Heart left ventricle (tissue), 13 donors: ENCODE results near the gene CAPN2.

Source experiments
- POLR2A ChIP-seq, 2 donors: fragments of 450-650 bp; IDR thresholded peaks; one replicate each; pipeline ENCODE4 v1.6.1; 2017; ENCODE audit warnings: antibody characterized with exemption in 2 of 2, mild to moderate bottlenecking in 2 of 2, moderate library complexity in 2 of 2
- TF ChIP-seq, protein P1 (sequence below), 12 donors: fragments of 200-600 bp; sonication (generic) in 4 of 12; IDR thresholded peaks; one replicate each; pipeline versions ENCODE4 v1.5.0 to v1.8.0; 2018 to 2022; ENCODE audit warnings: antibody characterized with exemption in 12 of 12, mild to moderate bottlenecking in 5 of 12
- donor health status: ischemic (EF 13 %, LVEDD 7.1; RV severe dilation, severe dysfunction).
- donor health status: DM: no; HTN: yes; CAD: no.
- donor health status: DM: no; HTN: no; CAD: no.
- donor health status: ischemic (EF 25% LVEDD 6.9; RV normal size, moderate dysfunction).
- donor health status: ischemic (EF 25% LVEDD 5.7; RV mildly dilated, moderate dysfunction).
- donor health status: ischemic (EF 35%, LVEDD 5.7; RV mildly dilated, moderate dysfunction).
- donor health status: nonischemic (EF 11% LVEDD 7.7; RV severe dilation, severe dysfunction).
- donor health status: DM: yes; HTN: yes; CAD: no.
- donor health status: PGD.
- donor health status: ischemic (EF 29% LVEDD 5.4; RV normal size, mild dysfunction).
- donor health status: nonischemic (EF 23%, LVEDD 6.1; RV moderate dilation, normal function).

DNA sequence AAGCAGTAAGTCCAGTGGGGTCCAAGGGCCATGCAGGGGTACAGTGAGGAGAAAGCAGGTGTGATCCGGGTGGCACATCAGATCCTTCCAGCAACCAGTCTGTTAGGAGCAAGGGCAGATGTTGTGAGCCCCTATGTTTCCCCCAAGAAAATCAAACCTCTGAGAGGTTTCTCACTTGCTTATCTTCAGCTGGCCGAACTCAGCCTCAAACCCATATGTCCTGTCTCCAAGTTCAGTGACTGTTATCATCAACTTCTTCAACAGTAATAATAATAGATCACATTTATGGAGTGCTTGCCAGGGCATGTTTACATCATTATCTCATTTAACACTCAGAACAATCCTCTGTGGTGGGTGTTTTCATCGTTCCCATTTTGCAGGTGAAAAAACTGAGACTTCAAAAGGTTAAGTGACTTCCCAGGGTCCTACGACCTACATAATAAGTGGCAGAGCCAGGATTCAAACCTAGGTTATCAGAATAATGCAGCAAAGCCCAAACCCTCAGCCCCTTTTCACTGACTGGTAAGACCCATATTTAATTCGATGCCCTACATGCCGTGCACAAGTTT, 3.3 kb downstream of the CAPN2 start:
- TF ChIP-seq POLR2A (IDR thresholded peaks at IDR 0.05) = no peak
- TF ChIP-seq, protein P1, sequence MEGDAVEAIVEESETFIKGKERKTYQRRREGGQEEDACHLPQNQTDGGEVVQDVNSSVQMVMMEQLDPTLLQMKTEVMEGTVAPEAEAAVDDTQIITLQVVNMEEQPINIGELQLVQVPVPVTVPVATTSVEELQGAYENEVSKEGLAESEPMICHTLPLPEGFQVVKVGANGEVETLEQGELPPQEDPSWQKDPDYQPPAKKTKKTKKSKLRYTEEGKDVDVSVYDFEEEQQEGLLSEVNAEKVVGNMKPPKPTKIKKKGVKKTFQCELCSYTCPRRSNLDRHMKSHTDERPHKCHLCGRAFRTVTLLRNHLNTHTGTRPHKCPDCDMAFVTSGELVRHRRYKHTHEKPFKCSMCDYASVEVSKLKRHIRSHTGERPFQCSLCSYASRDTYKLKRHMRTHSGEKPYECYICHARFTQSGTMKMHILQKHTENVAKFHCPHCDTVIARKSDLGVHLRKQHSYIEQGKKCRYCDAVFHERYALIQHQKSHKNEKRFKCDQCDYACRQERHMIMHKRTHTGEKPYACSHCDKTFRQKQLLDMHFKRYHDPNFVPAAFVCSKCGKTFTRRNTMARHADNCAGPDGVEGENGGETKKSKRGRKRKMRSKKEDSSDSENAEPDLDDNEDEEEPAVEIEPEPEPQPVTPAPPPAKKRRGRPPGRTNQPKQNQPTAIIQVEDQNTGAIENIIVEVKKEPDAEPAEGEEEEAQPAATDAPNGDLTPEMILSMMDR (IDR thresholded peaks at IDR 0.05) = no peak
